GM12878 (cell line): Measurements from ENCODE around the gene EXOC3L4. TPM values are rescaled to one million over a fixed set of nuclear protein-coding genes. Genes with fewer than 3 reads are reported as not detected.

Experiments
- ATAC-seq: fragments of 200-7000 bp; cut with Tn5 transposase; 3 replicates; pipeline ENCODE4 v1.9.1; 2020; ENCODE audit warnings: mild to moderate bottlenecking, moderate library complexity
- BruUV-seq: library from RNA; stranded (reverse); fragments of 400-500 nt; replicated peaks from 2 replicates; lab custom pipeline; 2021; lab: Mats Ljungman, UMichigan
- CTCF ChIA-PET: fragments of 300-600 bp; sonication (Branson Sonifier 250); formaldehyde crosslinking; extraction: SDS; loops from one replicate; lab custom pipeline; 2021; ENCODE audit warnings: inconsistent platforms; lab: Yijun Ruan, JAX
- POLR2A ChIA-PET: fragments of 350-600 bp; formaldehyde crosslinking; extraction: SDS; loops from one replicate; lab custom pipeline; 2021; ENCODE audit warnings: inconsistent platforms; lab: Charles Lee
- RAD21 ChIA-PET: fragments of 300-600 bp; sonication (Branson Sonifier 250); formaldehyde crosslinking; loops from one replicate; lab custom pipeline; 2023; ENCODE audit warnings: antibody characterized with exemption; ENCODE audit not compliant: unreplicated experiment; lab: Charles Lee
- SMC1A ChIA-PET: fragments of 300-600 bp; sonication (Branson Sonifier 250); formaldehyde crosslinking; loops from one replicate; lab custom pipeline; 2023; ENCODE audit not compliant: unreplicated experiment, uncharacterized antibody; lab: Charles Lee
- DNase-seq: peaks from one replicate; pipeline ENCODE4 v3.0.0-alpha.2; 2011; ENCODE audit warnings: low read depth, low spot score
- FAIRE-seq: peaks from 3 replicates; lab custom pipeline; 2011; peaks lifted over from hg19 to GRCh38; lab: Jason Lieb, UNC
- H2AFZ ChIP-seq: 2 replicates; pipeline ENCODE4 v1.6.0; 2011; ENCODE audit warnings: low read depth, low read length, control low read depth; ENCODE audit not compliant: control insufficient read depth
- H3K27ac ChIP-seq: 2 replicates; pipeline ENCODE4 v1.5.1; 2011; ENCODE audit warnings: control low read depth; ENCODE audit not compliant: control insufficient read depth, insufficient read depth
- H3K27me3 ChIP-seq, 2 experiments: replicated peaks in 1 of 2; 2 replicates each; pipeline versions ENCODE4 v1.6.0 to v1.6.1; 2011; ENCODE audit warnings: low read length in 1 of 2; ENCODE audit not compliant: control insufficient read depth in 2 of 2, insufficient read depth in 2 of 2
- H3K36me3 ChIP-seq, 2 experiments: 2 replicates each; pipeline ENCODE4 v1.5.1; 2011; ENCODE audit warnings: low read length in 1 of 2; ENCODE audit not compliant: control insufficient read depth in 2 of 2, insufficient read depth in 2 of 2
- H3K4me1 ChIP-seq: 2 replicates; pipeline ENCODE4 v1.6.1; 2011; ENCODE audit warnings: mild to moderate bottlenecking, low read length, moderate library complexity, mixed read lengths; ENCODE audit not compliant: control insufficient read depth, insufficient read depth
- H3K4me2 ChIP-seq: 2 replicates; pipeline ENCODE4 v1.6.0; 2011; ENCODE audit warnings: control low read depth; ENCODE audit not compliant: control insufficient read depth, insufficient read depth
- H3K4me3 ChIP-seq: fragments of 200-600 bp; sonication (generic); 2 replicates; pipeline ENCODE4 v1.5.1; 2016
- H3K79me2 ChIP-seq: 2 replicates; pipeline ENCODE4 v1.6.0; 2011; ENCODE audit warnings: low read length; ENCODE audit not compliant: control insufficient read depth, insufficient read depth
- H3K9ac ChIP-seq: 2 replicates; pipeline ENCODE4 v1.8.0; 2011; ENCODE audit warnings: low read length, control low read depth, mixed read lengths; ENCODE audit not compliant: control insufficient read depth, insufficient read depth
- H3K9me3 ChIP-seq: replicated peaks from 3 replicates; pipeline ENCODE4 v1.5.1; 2011; ENCODE audit warnings: mild to moderate bottlenecking, low read length; ENCODE audit not compliant: control insufficient read depth, insufficient read depth
- H4K20me1 ChIP-seq: 2 replicates; pipeline ENCODE4 v1.6.0; 2011; ENCODE audit not compliant: control insufficient read depth, insufficient read depth
- BMI1 ChIP-seq: fragments of 450-650 bp; IDR thresholded peaks from 2 replicates; pipeline ENCODE4 v1.6.1; 2016; ENCODE audit warnings: mild to moderate bottlenecking, moderate library complexity, borderline replicate concordance
- CBX3 ChIP-seq: fragments of 200-600 bp; sonication (generic); IDR thresholded peaks from 2 replicates; pipeline ENCODE4 v1.6.1; 2016; ENCODE audit warnings: low read depth, borderline replicate concordance
- IRF4 ChIP-seq: IDR thresholded peaks from 2 replicates; pipeline ENCODE4 v1.6.1; 2011; ENCODE audit warnings: low read depth, low read length
- NBN ChIP-seq: fragments of 450-650 bp; IDR thresholded peaks from 2 replicates; pipeline ENCODE4 v1.6.1; 2016
- RUNX3 ChIP-seq: IDR thresholded peaks from 2 replicates; pipeline ENCODE4 v1.6.1; 2012; ENCODE audit warnings: low read length, inconsistent platforms
- WGBS: methylation state at CpG from one replicate; pipeline ENCODE4 v1.1.6; 2016; ENCODE audit warnings: low lambda C conversion rate; ENCODE audit not compliant: insufficient replicate concordance, insufficient coverage; ENCODE audit errors: missing lambda C conversion rate; 5-methylcytosine and 5-hydroxymethylcytosine counted together
- in situ Hi-C: fragments of 300-500 bp; cut with MboI; formaldehyde crosslinking; loops from 9 replicates; pipeline ENCODE4 v1.14.3; 2018; ENCODE audit warnings: mixed read lengths
- intact Hi-C: fragments of 100-400 bp; cut with micrococcal nuclease; formaldehyde crosslinking; loops from one replicate; pipeline ENCODE4 v1.14.2; 2022; ENCODE audit not compliant: unreplicated experiment
- polyA plus RNA-seq, 11 experiments: library from polyadenylated mRNA; depleted of rRNA in 4 of 11; unstranded in 6 of 11; stranded (reverse) in 5 of 11; fragments of >200 nt; fragmentation: Nextera tagmentation in 4 of 11; fragmentation: Illumina TruSeq in 1 of 11; extraction: Ambion mirVana in 4 of 11; extraction: Trizol in 1 of 11; gene quantifications; 1 replicate in 1 of 11; 2 replicates in 10 of 11; pipeline versions ENCODE4 v1.2.1 to v1.2.3, GENCODE V29; 2011 to 2016; ENCODE audit warnings: inconsistent platforms in 2 of 11, missing spikeins in 2 of 11, low read depth in 1 of 11
- total RNA-seq, 4 experiments: library from RNA; depleted of rRNA in 3 of 4; stranded (reverse); fragments of >200 nt in 3 of 4; fragmentation: Illumina TruSeq in 1 of 4; extraction: Trizol in 1 of 4; gene quantifications; 2 replicates each; pipeline versions ENCODE4 v1.2.1 to v1.2.3, GENCODE V29; 2013 to 2021
- TF ChIP-seq, protein P1 (sequence below): fragments of 450-650 bp; IDR thresholded peaks from 2 replicates; pipeline ENCODE4 v1.6.1; 2018; ENCODE audit warnings: borderline replicate concordance, mild to moderate bottlenecking; ENCODE audit not compliant: partially characterized antibody
- TF ChIP-seq, protein P2 (sequence below): IDR thresholded peaks from 2 replicates; pipeline ENCODE4 v1.6.1; 2012; ENCODE audit warnings: low read length, inconsistent platforms
- TF ChIP-seq, protein P3 (sequence below): fragments of 450-650 bp; IDR thresholded peaks from 2 replicates; pipeline ENCODE4 v1.6.1; 2017; ENCODE audit warnings: mild to moderate bottlenecking, moderate library complexity

EXOC3L4 gene
- total and polyA plus RNA-seq, 10 of the 15 experiments (the other 5 are each of a cell fraction or from before 2014, with no cell fraction given), result not detected

DNA sequence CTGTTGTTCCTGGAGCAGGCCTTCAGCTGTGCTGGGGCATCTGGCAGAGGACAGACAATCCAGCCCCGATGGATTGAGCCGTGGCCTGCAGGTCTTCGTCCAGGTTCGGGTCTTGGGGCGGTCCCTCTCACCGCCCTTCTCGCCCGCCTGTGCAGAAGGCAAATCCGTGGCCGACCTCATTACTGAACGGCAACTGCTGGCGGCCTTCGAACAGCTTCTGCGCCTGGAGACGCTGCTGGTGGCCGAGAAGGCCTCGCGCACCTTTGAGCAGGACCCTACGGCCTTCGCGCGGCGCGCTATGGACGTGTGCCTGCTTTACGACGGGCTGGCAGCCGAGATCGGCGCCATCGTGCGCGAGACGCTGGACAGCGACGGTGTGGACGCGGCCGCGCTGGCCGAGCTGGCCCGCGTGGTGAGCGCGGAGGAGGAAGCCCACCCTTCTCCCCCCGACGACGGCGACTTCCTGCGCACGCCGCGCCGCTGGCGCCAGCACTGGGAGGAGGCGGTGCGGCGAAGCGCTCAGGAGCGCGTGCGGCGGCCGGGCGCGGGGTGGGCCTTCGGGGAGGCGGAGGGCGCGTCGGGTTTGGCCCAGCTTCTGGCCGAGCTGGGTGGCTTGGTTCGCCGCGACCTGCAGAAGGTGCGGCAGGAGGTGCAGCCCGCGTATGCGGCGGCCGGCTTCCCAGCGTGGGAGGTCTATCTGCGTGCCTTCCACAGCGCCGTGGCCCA, 7.6 kb downstream of the EXOC3L4 start:
- no peaks in the 10 kb centered on the region for H4K20me1 ChIP-seq
- ChIA-PET POLR2A (no interaction called here), CTCF (interaction anchor here (1.7 to 2.5 kb wide), 3 partner anchors 39 to 407 kb away, joined by 4 to 23 read pairs (median 6); no protein-coding TSS in a partner anchor), SMC1A (interaction anchor here (0.6 to 1.3 kb wide), 2 partner anchors 11 to 40 kb away, joined by 3 read pairs; no protein-coding TSS in a partner anchor), RAD21 (interaction anchor here (0.6 to 3.2 kb wide), 2 partner anchors 28 to 83 kb away, joined by 3 to 14 read pairs; no protein-coding TSS in a partner anchor)
- no peak overlapping the region for H3K4me3 ChIP-seq
- FAIRE-seq (no peak), DNase-seq (no peak), ATAC-seq (no peak)
- H3K9ac ChIP-seq, result no peak overlapping the region
- WGBS, result 88% methylated on average over 71 of the region's 85 CpGs
- no peaks in the 10 kb centered on the region for H3K36me3 ChIP-seq
- H3K4me1 ChIP-seq, result peaks cover 29% of the 10 kb centered on the region
- H3K27me3 ChIP-seq, result peaks cover 5 to 11% of the 10 kb centered on the region in 2 experiments; a peak in 2 of 4 replicates
- in situ Hi-C loops (no loop called here), intact Hi-C loops (no loop called here)
- no peak overlapping the region for H3K4me2 ChIP-seq
- no peak for TF ChIP-seq RUNX3
- no peak for TF ChIP-seq IRF4
- TF ChIP-seq, protein P1, sequence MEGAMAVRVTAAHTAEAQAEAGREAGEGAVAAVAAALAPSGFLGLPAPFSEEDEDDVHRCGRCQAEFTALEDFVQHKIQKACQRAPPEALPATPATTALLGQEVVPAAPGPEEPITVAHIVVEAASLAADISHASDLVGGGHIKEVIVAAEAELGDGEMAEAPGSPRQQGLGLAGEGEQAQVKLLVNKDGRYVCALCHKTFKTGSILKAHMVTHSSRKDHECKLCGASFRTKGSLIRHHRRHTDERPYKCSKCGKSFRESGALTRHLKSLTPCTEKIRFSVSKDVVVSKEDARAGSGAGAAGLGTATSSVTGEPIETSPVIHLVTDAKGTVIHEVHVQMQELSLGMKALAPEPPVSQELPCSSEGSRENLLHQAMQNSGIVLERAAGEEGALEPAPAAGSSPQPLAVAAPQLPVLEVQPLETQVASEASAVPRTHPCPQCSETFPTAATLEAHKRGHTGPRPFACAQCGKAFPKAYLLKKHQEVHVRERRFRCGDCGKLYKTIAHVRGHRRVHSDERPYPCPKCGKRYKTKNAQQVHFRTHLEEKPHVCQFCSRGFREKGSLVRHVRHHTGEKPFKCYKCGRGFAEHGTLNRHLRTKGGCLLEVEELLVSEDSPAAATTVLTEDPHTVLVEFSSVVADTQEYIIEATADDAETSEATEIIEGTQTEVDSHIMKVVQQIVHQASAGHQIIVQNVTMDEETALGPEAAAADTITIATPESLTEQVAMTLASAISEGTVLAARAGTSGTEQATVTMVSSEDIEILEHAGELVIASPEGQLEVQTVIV, result no peak
- TF ChIP-seq, protein P2, sequence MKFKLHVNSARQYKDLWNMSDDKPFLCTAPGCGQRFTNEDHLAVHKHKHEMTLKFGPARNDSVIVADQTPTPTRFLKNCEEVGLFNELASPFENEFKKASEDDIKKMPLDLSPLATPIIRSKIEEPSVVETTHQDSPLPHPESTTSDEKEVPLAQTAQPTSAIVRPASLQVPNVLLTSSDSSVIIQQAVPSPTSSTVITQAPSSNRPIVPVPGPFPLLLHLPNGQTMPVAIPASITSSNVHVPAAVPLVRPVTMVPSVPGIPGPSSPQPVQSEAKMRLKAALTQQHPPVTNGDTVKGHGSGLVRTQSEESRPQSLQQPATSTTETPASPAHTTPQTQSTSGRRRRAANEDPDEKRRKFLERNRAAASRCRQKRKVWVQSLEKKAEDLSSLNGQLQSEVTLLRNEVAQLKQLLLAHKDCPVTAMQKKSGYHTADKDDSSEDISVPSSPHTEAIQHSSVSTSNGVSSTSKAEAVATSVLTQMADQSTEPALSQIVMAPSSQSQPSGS, result no peak
- TF ChIP-seq, protein P3, sequence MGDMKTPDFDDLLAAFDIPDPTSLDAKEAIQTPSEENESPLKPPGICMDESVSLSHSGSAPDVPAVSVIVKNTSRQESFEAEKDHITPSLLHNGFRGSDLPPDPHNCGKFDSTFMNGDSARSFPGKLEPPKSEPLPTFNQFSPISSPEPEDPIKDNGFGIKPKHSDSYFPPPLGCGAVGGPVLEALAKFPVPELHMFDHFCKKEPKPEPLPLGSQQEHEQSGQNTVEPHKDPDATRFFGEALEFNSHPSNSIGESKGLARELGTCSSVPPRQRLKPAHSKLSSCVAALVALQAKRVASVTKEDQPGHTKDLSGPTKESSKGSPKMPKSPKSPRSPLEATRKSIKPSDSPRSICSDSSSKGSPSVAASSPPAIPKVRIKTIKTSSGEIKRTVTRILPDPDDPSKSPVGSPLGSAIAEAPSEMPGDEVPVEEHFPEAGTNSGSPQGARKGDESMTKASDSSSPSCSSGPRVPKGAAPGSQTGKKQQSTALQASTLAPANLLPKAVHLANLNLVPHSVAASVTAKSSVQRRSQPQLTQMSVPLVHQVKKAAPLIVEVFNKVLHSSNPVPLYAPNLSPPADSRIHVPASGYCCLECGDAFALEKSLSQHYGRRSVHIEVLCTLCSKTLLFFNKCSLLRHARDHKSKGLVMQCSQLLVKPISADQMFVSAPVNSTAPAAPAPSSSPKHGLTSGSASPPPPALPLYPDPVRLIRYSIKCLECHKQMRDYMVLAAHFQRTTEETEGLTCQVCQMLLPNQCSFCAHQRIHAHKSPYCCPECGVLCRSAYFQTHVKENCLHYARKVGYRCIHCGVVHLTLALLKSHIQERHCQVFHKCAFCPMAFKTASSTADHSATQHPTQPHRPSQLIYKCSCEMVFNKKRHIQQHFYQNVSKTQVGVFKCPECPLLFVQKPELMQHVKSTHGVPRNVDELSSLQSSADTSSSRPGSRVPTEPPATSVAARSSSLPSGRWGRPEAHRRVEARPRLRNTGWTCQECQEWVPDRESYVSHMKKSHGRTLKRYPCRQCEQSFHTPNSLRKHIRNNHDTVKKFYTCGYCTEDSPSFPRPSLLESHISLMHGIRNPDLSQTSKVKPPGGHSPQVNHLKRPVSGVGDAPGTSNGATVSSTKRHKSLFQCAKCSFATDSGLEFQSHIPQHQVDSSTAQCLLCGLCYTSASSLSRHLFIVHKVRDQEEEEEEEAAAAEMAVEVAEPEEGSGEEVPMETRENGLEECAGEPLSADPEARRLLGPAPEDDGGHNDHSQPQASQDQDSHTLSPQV, result no peak
- TF ChIP-seq NBN, result no peak
- TF ChIP-seq CBX3, result no peak
- TF ChIP-seq BMI1, result no peak
- H3K9me3 ChIP-seq, result no peaks in the 10 kb centered on the region
- no TSS peak for BruUV-seq
- no peak overlapping the region for H2AFZ ChIP-seq
- no peak overlapping the region for H3K27ac ChIP-seq
- H3K79me2 ChIP-seq, result no peaks in the 10 kb centered on the region
